ENCODE results near the gene PLXDC2. TPM values are rescaled to one million over a fixed set of nuclear protein-coding genes. Genes with fewer than 3 reads are reported as not detected.

PLXDC2 gene
- total RNA-seq, 1 experiment from 2014 or later = 38.7 TPM

GRCh38 chr10:19801369-19801768 lies 14.9 kb upstream of the PLXDC2 start:
- H3K9ac ChIP-seq (ENCODE audit: extremely low read depth, insufficient read length, low read length) = no peak overlapping the region
- no peak overlapping the region for H2BK20ac ChIP-seq (ENCODE audit: low read depth, low read length, poor library complexity, severe bottlenecking)
- Mint-ChIP-seq H3K4me1 (no peaks in the 10 kb centered on the region), H3K4me3 (no peak overlapping the region), H3K27ac (no peak overlapping the region), H3K36me3 (ENCODE audit: insufficient read depth in 1 of 3, low read depth in 3 of 3) (peaks cover 5 to 21% (median 8%) of the 10 kb centered on the region in 3 experiments; a peak in 6 of 7 replicates), H3K27me3 (ENCODE audit: low read depth) (no peaks in the 10 kb centered on the region), H3K9me3 (peaks cover 11 to 15% of the 10 kb centered on the region in 2 experiments)
- no peak overlapping the region for H4K91ac ChIP-seq (ENCODE audit: insufficient read length, low read depth, low read length)
- no peak overlapping the region for H2AFZ ChIP-seq (ENCODE audit: low read length)
- no peaks in the 10 kb centered on the region for H3K79me2 ChIP-seq (ENCODE audit: insufficient read depth, low read length)
- H2BK5ac ChIP-seq (ENCODE audit: insufficient read length, low read length) = no peak overlapping the region
- no peak overlapping the region for H2BK120ac ChIP-seq (ENCODE audit: low read depth, low read length, poor library complexity, severe bottlenecking)
- H3K23me2 ChIP-seq (ENCODE audit: insufficient read length, low read depth, low read length, poor library complexity, severe bottlenecking) = no peaks in the 10 kb centered on the region
- H3K27me3 ChIP-seq (ENCODE audit: insufficient read depth, low read length) = no peaks in the 10 kb centered on the region
- H4K20me1 ChIP-seq (ENCODE audit: control insufficient read depth, insufficient read depth, insufficient read length) = no peaks in the 10 kb centered on the region
- no CpG with 5 or more reads among the region's 4 CpGs for WGBS (ENCODE audit: extremely low coverage, insufficient read length, low lambda C conversion rate)
- H2BK12ac ChIP-seq (ENCODE audit: insufficient read length, low read depth, low read length) = no peak overlapping the region
- DNase-seq = no peak
- no peak overlapping the region for H3T11ph ChIP-seq (ENCODE audit: low read length)
- H3K18ac ChIP-seq (ENCODE audit: insufficient read length, low read depth, low read length) = no peak overlapping the region
- H3K56ac ChIP-seq (ENCODE audit: insufficient read length, low read depth, low read length) = no peak overlapping the region
- H4K5ac ChIP-seq (ENCODE audit: insufficient read length, low read depth, low read length) = no peak overlapping the region
- H3K9me3 ChIP-seq (ENCODE audit: control insufficient read depth, low read depth, low read length) = no peaks in the 10 kb centered on the region
- H3K79me1 ChIP-seq (ENCODE audit: insufficient read depth, low read depth, low read length, poor library complexity, severe bottlenecking) = no peaks in the 10 kb centered on the region
- H3K4me1 ChIP-seq (ENCODE audit: insufficient read depth, low read length) = no peaks in the 10 kb centered on the region
- no peak overlapping the region for H3K23ac ChIP-seq (ENCODE audit: insufficient read length, low read depth, low read length)
- TF ChIP-seq CTCF (conservative IDR thresholded peaks at IDR 0.05) = no peak
- no peak overlapping the region for H3K27ac ChIP-seq (ENCODE audit: insufficient read length, low read depth, low read length)
- H3K4me2 ChIP-seq (ENCODE audit: insufficient read depth, insufficient read length, low read length) = no peak overlapping the region
- no peak overlapping the region for H4K8ac ChIP-seq (replicated peaks; ENCODE audit: insufficient read length, low read depth, low read length)
- H2AK5ac ChIP-seq (ENCODE audit: insufficient read length, low read length) = no peak overlapping the region
- H3K14ac ChIP-seq (ENCODE audit: insufficient read depth, low read length) = no peak overlapping the region
- no peak overlapping the region for H2BK15ac ChIP-seq (ENCODE audit: low read depth, low read length)
- H3K4ac ChIP-seq (ENCODE audit: low read depth, low read length) = no peak overlapping the region

Measured in H9 (cell line).